GM23338 (cell line): ENCODE measurements around the gene SUGCT. TPM values are rescaled to one million over a fixed set of nuclear protein-coding genes. Genes with fewer than 3 reads are reported as not detected.

ENCODE experiments used
- CREB1 ChIP-seq: fragments of 250-450 bp; sonication (Bioruptor Pico); IDR thresholded peaks from 2 replicates; pipeline ENCODE4 v1.5.0; 2020; ENCODE audit warnings: low read depth, mild to moderate bottlenecking, moderate library complexity
- EZH2 ChIP-seq: fragments of 200-600 bp; sonication (generic); IDR thresholded peaks from one replicate; pipeline ENCODE4 v1.8.0; 2017; ENCODE audit warnings: antibody characterized with exemption, mild to moderate bottlenecking, low read depth; ENCODE audit not compliant: unreplicated experiment
- POLR2AphosphoS5 ChIP-seq: IDR thresholded peaks from 2 replicates; pipeline ENCODE4 v1.6.1; 2016; ENCODE audit warnings: antibody characterized with exemption, low read depth
- STAT1 ChIP-seq: IDR thresholded peaks from one replicate; pipeline ENCODE4 v1.6.1; 2016; ENCODE audit warnings: antibody characterized with exemption; ENCODE audit not compliant: unreplicated experiment
- ZNF331 ChIP-seq: fragments of 250-450 bp; sonication (Bioruptor Pico); IDR thresholded peaks from 2 replicates; pipeline ENCODE4 v1.5.0; 2020; ENCODE audit warnings: low read depth, mild to moderate bottlenecking, moderate library complexity
- polyA plus RNA-seq: library from polyadenylated mRNA; unstranded; fragments of >200 nt; fragmentation: Nextera tagmentation; extraction: Ambion mirVana; gene quantifications from 2 replicates; pipeline ENCODE4 v1.2.1, GENCODE V29; 2016
- total RNA-seq: library from RNA; depleted of rRNA; stranded (reverse); fragments of >200 nt; shearing (Covaris generic); gene quantifications from 2 replicates; pipeline ENCODE4 v1.2.3, GENCODE V29; 2014
- TF ChIP-seq, protein P1 (sequence below): fragments of 250-450 bp; sonication (Bioruptor Pico); IDR thresholded peaks from 2 replicates; pipeline ENCODE4 v1.5.0; 2020; ENCODE audit warnings: mild to moderate bottlenecking, moderate library complexity
- TF ChIP-seq, protein P2 (sequence below): IDR thresholded peaks from one replicate; pipeline ENCODE4 v1.6.1; 2018; ENCODE audit warnings: antibody characterized with exemption; ENCODE audit not compliant: unreplicated experiment
- TF ChIP-seq, protein P3 (sequence below): IDR thresholded peaks from 2 replicates; pipeline ENCODE4 v1.6.1; 2016; ENCODE audit warnings: antibody characterized with exemption

SUGCT gene
- total and polyA plus RNA-seq, 2 experiments from 2014 or later: 4.2 to 5.6 TPM

DNA sequence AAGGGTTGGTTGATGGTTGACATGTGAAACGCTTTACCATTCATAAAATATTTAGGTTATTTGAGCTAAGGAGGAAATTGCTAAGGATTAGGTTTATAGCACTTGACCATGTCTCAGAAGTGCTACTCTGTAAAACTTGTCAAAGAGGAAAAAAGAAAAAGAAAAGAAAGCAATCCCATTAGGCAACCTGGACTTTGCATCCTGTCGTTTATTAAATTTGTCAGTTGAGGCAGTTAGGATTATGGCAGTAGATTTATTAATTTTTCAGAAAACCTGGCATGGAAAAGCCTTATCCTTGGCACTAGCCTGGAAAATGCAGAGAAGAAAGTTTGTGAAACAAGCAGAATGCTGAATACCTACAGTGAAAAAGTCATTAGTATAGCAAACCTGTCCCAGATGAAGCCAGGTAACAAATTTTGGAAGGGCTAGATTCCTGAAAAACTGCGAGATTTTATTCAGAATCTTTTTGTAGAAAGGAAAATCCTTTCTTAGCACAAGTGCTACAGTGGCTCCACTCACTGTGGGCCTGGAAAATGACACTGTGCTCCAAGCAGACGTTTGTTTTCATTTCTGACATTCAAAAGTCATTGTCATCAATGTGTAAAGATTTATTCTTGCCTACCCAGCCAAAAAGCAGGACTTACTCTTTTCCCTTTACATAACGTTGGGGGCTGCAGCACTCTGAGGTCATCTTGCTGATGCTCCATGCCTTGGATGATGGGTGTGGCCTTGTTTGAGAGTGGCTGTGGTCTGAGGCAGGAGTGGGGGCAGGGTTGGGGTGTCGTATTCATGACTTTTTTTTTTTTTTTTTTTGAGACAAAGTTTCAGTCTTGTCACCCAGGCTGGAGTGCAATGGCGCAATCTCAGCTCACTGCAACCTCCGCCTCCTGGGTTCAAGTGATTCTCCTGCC, 664.9 kb downstream of the SUGCT start (continued):
- TF ChIP-seq, protein P1, sequence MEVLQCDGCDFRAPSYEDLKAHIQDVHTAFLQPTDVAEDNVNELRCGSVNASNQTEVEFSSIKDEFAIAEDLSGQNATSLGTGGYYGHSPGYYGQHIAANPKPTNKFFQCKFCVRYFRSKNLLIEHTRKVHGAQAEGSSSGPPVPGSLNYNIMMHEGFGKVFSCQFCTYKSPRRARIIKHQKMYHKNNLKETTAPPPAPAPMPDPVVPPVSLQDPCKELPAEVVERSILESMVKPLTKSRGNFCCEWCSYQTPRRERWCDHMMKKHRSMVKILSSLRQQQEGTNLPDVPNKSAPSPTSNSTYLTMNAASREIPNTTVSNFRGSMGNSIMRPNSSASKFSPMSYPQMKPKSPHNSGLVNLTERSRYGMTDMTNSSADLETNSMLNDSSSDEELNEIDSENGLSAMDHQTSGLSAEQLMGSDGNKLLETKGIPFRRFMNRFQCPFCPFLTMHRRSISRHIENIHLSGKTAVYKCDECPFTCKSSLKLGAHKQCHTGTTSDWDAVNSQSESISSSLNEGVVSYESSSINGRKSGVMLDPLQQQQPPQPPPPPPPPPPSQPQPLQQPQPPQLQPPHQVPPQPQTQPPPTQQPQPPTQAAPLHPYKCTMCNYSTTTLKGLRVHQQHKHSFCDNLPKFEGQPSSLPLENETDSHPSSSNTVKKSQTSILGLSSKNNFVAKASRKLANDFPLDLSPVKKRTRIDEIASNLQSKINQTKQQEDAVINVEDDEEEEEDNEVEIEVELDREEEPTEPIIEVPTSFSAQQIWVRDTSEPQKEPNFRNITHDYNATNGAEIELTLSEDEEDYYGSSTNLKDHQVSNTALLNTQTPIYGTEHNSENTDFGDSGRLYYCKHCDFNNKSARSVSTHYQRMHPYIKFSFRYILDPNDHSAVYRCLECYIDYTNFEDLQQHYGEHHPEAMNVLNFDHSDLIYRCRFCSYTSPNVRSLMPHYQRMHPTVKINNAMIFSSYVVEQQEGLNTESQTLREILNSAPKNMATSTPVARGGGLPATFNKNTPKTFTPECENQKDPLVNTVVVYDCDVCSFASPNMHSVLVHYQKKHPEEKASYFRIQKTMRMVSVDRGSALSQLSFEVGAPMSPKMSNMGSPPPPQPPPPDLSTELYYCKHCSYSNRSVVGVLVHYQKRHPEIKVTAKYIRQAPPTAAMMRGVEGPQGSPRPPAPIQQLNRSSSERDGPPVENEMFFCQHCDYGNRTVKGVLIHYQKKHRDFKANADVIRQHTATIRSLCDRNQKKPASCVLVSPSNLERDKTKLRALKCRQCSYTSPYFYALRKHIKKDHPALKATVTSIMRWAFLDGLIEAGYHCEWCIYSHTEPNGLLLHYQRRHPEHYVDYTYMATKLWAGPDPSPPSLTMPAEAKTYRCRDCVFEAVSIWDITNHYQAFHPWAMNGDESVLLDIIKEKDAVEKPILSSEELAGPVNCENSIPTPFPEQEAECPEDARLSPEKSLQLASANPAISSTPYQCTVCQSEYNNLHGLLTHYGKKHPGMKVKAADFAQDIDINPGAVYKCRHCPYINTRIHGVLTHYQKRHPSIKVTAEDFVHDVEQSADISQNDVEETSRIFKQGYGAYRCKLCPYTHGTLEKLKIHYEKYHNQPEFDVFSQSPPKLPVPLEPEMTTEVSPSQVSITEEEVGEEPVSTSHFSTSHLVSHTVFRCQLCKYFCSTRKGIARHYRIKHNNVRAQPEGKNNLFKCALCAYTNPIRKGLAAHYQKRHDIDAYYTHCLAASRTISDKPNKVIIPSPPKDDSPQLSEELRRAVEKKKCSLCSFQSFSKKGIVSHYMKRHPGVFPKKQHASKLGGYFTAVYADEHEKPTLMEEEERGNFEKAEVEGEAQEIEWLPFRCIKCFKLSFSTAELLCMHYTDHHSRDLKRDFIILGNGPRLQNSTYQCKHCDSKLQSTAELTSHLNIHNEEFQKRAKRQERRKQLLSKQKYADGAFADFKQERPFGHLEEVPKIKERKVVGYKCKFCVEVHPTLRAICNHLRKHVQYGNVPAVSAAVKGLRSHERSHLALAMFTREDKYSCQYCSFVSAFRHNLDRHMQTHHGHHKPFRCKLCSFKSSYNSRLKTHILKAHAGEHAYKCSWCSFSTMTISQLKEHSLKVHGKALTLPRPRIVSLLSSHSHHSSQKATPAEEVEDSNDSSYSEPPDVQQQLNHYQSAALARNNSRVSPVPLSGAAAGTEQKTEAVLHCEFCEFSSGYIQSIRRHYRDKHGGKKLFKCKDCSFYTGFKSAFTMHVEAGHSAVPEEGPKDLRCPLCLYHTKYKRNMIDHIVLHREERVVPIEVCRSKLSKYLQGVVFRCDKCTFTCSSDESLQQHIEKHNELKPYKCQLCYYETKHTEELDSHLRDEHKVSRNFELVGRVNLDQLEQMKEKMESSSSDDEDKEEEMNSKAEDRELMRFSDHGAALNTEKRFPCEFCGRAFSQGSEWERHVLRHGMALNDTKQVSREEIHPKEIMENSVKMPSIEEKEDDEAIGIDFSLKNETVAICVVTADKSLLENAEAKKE (CRISPR knock-in tag): no peak
- TF ChIP-seq EZH2 (no peak), POLR2AphosphoS5 (no peak), CREB1 (CRISPR knock-in tag) (no peak), STAT1 (no peak), ZNF331 (no peak)
- TF ChIP-seq, protein P2, sequence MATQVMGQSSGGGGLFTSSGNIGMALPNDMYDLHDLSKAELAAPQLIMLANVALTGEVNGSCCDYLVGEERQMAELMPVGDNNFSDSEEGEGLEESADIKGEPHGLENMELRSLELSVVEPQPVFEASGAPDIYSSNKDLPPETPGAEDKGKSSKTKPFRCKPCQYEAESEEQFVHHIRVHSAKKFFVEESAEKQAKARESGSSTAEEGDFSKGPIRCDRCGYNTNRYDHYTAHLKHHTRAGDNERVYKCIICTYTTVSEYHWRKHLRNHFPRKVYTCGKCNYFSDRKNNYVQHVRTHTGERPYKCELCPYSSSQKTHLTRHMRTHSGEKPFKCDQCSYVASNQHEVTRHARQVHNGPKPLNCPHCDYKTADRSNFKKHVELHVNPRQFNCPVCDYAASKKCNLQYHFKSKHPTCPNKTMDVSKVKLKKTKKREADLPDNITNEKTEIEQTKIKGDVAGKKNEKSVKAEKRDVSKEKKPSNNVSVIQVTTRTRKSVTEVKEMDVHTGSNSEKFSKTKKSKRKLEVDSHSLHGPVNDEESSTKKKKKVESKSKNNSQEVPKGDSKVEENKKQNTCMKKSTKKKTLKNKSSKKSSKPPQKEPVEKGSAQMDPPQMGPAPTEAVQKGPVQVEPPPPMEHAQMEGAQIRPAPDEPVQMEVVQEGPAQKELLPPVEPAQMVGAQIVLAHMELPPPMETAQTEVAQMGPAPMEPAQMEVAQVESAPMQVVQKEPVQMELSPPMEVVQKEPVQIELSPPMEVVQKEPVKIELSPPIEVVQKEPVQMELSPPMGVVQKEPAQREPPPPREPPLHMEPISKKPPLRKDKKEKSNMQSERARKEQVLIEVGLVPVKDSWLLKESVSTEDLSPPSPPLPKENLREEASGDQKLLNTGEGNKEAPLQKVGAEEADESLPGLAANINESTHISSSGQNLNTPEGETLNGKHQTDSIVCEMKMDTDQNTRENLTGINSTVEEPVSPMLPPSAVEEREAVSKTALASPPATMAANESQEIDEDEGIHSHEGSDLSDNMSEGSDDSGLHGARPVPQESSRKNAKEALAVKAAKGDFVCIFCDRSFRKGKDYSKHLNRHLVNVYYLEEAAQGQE: no peak
- TF ChIP-seq, protein P3, sequence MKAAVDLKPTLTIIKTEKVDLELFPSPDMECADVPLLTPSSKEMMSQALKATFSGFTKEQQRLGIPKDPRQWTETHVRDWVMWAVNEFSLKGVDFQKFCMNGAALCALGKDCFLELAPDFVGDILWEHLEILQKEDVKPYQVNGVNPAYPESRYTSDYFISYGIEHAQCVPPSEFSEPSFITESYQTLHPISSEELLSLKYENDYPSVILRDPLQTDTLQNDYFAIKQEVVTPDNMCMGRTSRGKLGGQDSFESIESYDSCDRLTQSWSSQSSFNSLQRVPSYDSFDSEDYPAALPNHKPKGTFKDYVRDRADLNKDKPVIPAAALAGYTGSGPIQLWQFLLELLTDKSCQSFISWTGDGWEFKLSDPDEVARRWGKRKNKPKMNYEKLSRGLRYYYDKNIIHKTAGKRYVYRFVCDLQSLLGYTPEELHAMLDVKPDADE: no peak
